Progenitor cell of endocrine pancreas (in vitro differentiated cells): ENCODE measurements around the gene ZDHHC14. TPM values are rescaled to one million over a fixed set of nuclear protein-coding genes. Genes with fewer than 3 reads are reported as not detected.

ENCODE experiments used
- DNase-seq: peaks from one replicate; pipeline ENCODE4 v3.0.0; 2021; ENCODE audit warnings: low spot score; ENCODE audit not compliant: unreplicated experiment
- H3K27ac Mint-ChIP-seq: 2 replicates; pipeline ENCODE4 v1.8.0; 2021; ENCODE audit warnings: mild to moderate bottlenecking, moderate library complexity, mixed read lengths
- H3K27me3 Mint-ChIP-seq: 2 replicates; pipeline ENCODE4 v1.8.0; 2021; ENCODE audit warnings: mixed read lengths
- H3K36me3 Mint-ChIP-seq: 2 replicates; pipeline ENCODE4 v1.8.0; 2022; ENCODE audit warnings: mixed read lengths; ENCODE audit not compliant: insufficient read depth
- H3K4me1 Mint-ChIP-seq: 2 replicates; pipeline ENCODE4 v1.8.0; 2021; ENCODE audit warnings: low read depth, mixed read lengths
- H3K4me3 Mint-ChIP-seq: 2 replicates; pipeline ENCODE4 v1.8.0; 2021; ENCODE audit warnings: low read depth, mild to moderate bottlenecking, moderate library complexity, mixed read lengths
- H3K9me3 Mint-ChIP-seq: 2 replicates; pipeline ENCODE4 v1.8.0; 2021; ENCODE audit warnings: low read depth, mixed read lengths
- total RNA-seq: library from RNA; stranded (reverse); gene quantifications from 2 replicates; pipeline ENCODE4 v1.2.1, GENCODE V29; 2021
- TF ChIP-seq, protein P1 (sequence below): fragments of 200-600 bp; sonication (generic); IDR thresholded peaks from one replicate; pipeline ENCODE4 v1.5.0; 2021; ENCODE audit warnings: antibody characterized with exemption, mild to moderate bottlenecking; ENCODE audit not compliant: unreplicated experiment

ZDHHC14 gene
- total RNA-seq, 1 donor from 2014 or later: 9.0 TPM

GRCh38 chr6:157661652-157662051 lies 280.7 kb downstream of the ZDHHC14 start:
- Mint-ChIP-seq H3K27ac (peak overlapping the region; percentile 59), H3K9me3 (no peaks in the 10 kb centered on the region), H3K4me1 (no peaks in the 10 kb centered on the region), H3K36me3 (no peaks in the 10 kb centered on the region), H3K4me3 (no peak overlapping the region), H3K27me3 (no peaks in the 10 kb centered on the region)
- no peak for DNase-seq
- TF ChIP-seq, protein P1, sequence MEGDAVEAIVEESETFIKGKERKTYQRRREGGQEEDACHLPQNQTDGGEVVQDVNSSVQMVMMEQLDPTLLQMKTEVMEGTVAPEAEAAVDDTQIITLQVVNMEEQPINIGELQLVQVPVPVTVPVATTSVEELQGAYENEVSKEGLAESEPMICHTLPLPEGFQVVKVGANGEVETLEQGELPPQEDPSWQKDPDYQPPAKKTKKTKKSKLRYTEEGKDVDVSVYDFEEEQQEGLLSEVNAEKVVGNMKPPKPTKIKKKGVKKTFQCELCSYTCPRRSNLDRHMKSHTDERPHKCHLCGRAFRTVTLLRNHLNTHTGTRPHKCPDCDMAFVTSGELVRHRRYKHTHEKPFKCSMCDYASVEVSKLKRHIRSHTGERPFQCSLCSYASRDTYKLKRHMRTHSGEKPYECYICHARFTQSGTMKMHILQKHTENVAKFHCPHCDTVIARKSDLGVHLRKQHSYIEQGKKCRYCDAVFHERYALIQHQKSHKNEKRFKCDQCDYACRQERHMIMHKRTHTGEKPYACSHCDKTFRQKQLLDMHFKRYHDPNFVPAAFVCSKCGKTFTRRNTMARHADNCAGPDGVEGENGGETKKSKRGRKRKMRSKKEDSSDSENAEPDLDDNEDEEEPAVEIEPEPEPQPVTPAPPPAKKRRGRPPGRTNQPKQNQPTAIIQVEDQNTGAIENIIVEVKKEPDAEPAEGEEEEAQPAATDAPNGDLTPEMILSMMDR: no peak

DNA sequence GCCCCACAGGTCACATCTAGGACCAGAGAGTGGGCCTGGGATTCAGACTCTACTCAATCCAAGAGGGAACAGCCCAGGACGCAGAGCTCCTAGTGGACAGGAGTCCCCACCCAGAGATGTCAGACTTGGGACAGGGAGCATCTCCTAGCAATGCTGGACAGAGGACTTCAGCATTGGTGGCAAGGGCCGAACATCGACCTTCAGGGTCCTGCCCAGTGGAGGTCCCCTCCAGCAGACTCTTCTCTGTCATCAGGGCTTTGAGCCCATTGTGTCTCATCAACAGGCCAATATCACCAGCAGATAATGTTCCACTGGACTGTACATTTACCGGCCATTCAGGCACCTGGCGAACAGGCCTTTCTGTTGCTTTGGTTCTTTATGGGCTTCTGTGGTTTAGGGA lies 282.3 kb downstream of the ZDHHC14 start:
- DNase-seq: no peak
- TF ChIP-seq, protein P1: no peak
- Mint-ChIP-seq H3K4me3 (no peak overlapping the region), H3K36me3 (no peaks in the 10 kb centered on the region), H3K27ac (no peak overlapping the region), H3K27me3 (peaks cover 4% of the 10 kb centered on the region), H3K4me1 (no peaks in the 10 kb centered on the region), H3K9me3 (no peaks in the 10 kb centered on the region)

DNA sequence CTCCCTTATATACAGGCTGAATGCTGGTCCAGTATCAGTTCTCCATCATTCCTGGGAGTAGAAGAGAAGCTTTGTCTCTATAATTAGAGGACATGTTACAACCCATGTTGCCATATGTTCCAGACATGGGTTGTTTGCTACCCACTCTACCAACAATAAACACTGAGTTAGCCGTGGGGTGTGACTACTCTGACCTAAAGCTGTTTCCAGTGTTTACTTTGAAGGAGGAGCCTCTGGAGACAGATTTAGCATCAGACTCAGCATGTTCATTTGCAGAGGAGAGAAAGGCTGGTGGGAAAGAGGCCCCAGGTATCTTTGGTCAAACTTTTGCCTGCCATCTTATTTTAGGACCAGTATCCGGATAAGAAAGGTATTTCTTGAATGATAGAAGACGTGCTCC lies 284.2 kb downstream of the ZDHHC14 start:
- Mint-ChIP-seq H3K36me3 (no peaks in the 10 kb centered on the region), H3K4me3 (no peak overlapping the region), H3K9me3 (no peaks in the 10 kb centered on the region), H3K27me3 (peaks cover 13% of the 10 kb centered on the region), H3K27ac (no peak overlapping the region), H3K4me1 (peaks cover 5% of the 10 kb centered on the region)
- TF ChIP-seq, protein P1: no peak
- no peak for DNase-seq

GRCh38 chr6:157666729-157667128 lies 285.7 kb downstream of the ZDHHC14 start:
- Mint-ChIP-seq H3K9me3 (no peaks in the 10 kb centered on the region), H3K27me3 (peaks cover 18% of the 10 kb centered on the region), H3K4me1 (peaks cover 5% of the 10 kb centered on the region), H3K4me3 (no peak overlapping the region), H3K36me3 (no peaks in the 10 kb centered on the region), H3K27ac (no peak overlapping the region)
- TF ChIP-seq, protein P1: no peak
- no peak for DNase-seq

DNA sequence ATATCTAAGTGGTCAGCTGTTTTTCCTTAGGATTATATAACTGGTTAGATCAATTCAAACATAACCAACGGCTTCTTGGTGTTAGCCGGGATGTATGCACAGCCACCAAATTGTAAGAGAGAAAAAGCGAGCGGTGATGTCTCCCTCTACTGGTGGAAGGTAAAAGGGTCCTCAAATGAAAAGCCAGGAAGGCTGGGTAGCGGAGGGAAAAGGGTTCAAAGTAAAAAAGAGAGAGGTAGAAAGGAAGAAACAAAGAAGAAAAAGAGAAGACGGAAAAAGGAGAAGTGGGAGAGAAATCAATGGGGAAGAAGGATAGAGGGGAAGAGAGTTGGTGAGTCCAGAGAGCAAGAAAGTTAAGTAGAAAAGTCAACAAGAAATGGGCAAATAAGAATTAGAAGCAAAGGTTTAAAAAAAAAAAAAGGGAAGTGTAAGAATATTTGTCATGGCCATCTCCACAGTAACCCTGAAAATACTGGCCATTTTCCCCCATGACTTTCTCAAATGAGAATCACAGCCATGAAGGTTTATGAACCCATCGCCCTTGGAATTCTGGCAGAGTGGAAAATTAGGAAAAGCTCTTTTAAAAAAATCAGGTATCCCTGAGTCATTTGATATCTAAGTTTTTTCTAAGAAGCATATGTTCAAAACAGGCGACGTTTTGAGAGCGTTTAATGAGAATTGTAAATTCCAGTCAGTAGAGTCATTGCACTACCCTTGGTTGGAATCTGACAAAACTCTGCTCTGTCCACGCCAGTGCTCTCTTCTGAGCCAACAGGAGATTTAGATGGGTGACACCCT lies 286.4 kb downstream of the ZDHHC14 start:
- DNase-seq: peak; percentile 26
- Mint-ChIP-seq H3K4me3 (no peak overlapping the region), H3K9me3 (no peaks in the 10 kb centered on the region), H3K36me3 (no peaks in the 10 kb centered on the region), H3K4me1 (peaks cover 5% of the 10 kb centered on the region), H3K27me3 (peaks cover 18% of the 10 kb centered on the region), H3K27ac (no peak overlapping the region)
- TF ChIP-seq, protein P1: peak; percentile 88
